DMS 273 (cell line): ENCODE data around the gene ILK.

Experiments
- DNase-seq: peaks from one replicate; lab custom pipeline; 2025; ENCODE audit not compliant: unreplicated experiment; lab: John Stamatoyannopoulos, UW

The ILK gene

GRCh38 chr11:6604790-6605189, 1.2 kb downstream of the ILK start:
- DNase-seq, result no peak

DNA sequence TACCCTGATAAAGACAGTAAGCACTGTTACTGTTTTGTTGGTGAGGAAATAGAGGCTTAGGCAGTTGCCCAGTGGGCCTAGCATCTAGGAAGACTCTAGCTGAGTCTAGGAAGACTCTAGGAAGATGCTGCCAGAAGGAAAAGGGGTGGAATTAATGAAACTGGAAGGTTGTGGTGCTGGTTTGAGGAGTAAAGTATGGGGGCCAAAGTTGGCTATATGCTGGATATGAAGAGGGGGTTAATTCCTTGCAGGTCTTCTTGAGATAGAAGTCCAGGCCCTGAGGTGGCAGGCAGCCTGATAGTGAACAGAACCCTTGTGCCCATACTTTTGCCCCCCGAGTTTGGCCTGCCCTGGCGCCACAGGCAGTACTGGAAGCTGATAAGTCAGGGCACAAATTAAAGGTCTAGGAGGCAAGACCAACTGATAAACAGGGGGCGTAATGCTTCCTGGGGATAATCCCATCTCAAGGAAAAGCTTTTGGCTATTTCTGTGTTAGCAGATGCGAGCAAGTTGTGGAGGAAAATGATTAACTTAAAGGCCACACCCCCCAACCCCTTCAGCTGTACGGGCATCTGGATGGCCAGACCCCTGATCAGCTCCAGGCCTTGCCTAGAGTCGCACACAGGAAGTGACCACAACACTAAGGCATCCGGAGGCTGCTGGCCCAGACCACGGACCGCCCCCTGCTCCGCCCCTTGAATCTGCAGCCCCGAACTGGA, 3.1 kb downstream of the ILK start:
- peak; percentile 71 for DNase-seq

GRCh38 chr11:6607190-6607795, 3.7 kb downstream of the ILK start:
- no peak for DNase-seq

DNA sequence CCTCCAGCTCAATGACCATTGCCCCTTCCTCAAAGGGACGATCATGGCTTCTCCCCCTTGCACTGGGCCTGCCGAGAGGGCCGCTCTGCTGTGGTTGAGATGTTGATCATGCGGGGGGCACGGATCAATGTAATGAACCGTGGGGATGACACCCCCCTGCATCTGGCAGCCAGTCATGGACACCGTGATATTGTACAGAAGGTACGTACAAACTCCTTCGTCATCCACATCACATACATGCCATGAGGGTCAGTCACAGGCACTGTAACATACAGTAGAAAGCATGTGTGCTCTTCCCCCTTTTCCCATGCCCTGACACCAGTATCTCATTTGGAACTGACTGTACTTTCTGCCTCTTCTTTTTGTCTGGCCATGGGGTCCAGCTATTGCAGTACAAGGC, 4.4 kb downstream of the ILK start:
- DNase-seq, result no peak

GRCh38 chr11:6608726-6609501, 5.3 kb downstream of the ILK start:
- DNase-seq, result no peak

- DNase-seq, result no peak
Observed at GRCh38 chr11:6609502-6610015, 6.0 kb downstream of the ILK start.

GRCh38 chr11:6610591-6610990, 7.0 kb downstream of the ILK start:
- DNase-seq, result no peak

GRCh38 chr11:6611092-6611962, 7.8 kb downstream of the ILK start:
- DNase-seq, result peak; percentile 56

DNA sequence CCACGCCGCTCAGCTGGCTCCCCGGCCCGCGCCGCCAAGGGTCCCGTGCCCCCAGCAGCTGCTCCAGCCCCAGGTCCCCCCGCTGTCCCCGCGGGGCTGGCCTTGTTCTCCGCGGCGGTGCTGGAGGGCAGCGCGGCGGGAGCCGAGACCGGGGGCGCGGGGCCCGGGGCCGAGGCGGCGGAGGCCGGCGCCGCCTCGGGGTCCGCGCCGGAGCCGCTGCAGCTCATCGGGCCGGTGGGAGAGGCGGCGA, 8.3 kb downstream of the ILK start:
- DNase-seq, result no peak

- DNase-seq, result peak; percentile 95
Observed at GRCh38 chr11:6612213-6613041, 8.9 kb downstream of the ILK start, which contains the start of gene TAF10. TAF10 (minus strand) TSS chr11:6612216; CDS start chr11:6612189, 27 bp downstream.

DNA sequence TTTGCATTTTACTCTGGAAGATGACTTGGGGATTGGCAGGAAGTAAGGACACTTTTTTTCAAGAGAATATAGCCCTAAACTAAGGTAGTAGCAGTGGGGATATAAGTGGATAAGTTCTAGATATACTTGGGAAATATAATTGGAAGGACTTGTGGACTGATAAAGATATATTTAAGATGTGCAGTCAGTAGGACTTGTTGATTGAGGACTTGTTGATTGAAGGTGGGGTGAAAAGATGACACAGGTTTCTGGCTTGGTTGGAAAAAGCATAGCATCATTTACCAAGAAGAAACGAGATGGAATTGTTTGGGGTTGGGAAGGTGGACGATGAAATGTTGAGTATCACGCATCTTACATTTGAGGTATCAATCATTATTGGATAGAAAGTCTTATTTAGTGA, 9.9 kb downstream of the ILK start:
- no peak for DNase-seq

GRCh38 chr11:6614446-6614845, 10.9 kb downstream of the ILK start:
- DNase-seq, result no peak

GRCh38 chr11:6615046-6615445, 11.5 kb downstream of the ILK start:
- no peak for DNase-seq

- no peak for DNase-seq
Observed at GRCh38 chr11:6615882-6616585, 12.5 kb downstream of the ILK start.

DNA sequence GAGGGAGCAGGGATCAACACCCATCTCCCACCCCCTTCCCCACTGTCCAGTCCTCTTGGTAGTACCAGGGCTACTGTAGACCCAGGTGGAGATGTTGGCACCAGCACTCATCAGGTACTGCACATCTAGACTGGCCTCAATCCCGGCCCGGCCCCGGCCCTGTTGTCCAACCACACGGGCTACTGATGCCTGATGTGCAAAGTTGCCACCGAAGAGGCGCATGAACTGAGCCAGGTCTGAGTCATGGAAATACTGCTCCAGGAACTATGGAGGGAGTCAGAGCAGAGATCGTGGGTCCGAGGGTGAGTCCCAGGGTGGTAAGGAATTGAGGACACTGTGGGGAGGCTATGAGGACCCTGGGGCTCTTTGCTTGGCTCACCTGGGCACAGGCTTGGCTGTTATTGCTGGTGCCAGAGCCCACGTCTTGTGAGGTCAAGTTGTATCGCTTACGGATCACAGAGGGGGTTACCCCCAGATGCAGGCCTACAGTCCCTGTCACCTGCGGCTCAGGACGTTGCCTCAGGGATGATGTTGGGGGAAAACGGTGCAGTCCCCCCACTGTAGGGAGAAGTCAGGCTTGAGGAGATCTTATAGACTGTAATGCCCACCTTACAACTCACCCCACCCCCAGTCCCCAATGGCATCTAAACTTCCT, 13.1 kb downstream of the ILK start:
- DNase-seq, result no peak

GRCh38 chr11:6617315-6617781, 13.8 kb downstream of the ILK start:
- DNase-seq, result no peak

DNA sequence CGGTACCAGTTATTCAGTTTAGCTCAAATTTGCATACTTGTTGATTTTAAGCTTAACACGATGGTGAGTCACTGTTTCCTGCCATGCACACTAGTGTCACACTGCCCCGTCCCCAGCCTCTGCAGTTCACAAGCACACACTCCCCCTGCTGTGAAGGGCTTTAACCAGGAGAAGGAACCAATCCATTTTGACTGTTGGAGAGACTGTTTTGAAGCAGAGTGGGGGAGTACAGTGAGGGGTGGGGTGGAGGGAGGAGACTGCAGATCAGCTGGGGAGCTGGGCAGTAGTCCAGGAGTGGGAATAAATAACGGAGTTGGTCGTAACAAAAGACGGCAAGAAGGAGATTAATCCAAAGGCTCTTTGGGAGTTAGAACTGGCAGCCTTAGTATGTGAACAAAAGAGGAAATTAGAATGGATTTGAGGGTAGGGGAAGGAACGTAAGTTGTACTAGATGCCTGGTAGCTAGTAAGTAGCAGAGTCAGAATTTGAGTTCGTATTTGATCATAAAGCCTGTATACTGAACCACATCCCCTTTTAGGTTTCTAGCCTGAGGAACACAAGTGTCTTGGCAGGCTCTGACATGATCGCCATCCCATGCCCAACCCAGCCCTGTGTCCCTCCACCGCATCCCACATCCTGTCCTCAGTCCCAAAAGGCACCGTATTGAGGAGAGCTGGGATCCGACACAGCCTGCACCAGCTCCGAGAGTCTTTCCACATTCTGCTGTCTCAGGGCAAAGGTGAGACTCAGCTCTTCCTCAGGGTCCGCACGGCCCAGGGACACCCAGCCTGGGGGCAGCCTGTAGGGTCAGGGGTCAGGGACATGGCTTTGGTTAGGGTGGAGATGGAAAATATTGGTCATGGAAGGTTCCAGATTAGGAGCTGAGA, 14.8 kb downstream of the ILK start:
- DNase-seq, result peak; percentile 10
